Muscle layer of duodenum (tissue), 2 donors: ENCODE results near the gene ITSN1.
A peak's percentile ranks its signal among the peaks of the same experiment; 100 is the strongest.

Experiments used
- H3K27ac ChIP-seq: one replicate; pipeline ENCODE4 v1.7.0; 2013; ENCODE audit warnings: mild to moderate bottlenecking, low read length
- H3K27me3 ChIP-seq: one replicate; pipeline ENCODE4 v1.7.0; 2013; ENCODE audit warnings: low read depth, mild to moderate bottlenecking, control low read depth, low read length
- H3K36me3 ChIP-seq, 2 donors: one replicate each; pipeline ENCODE4 v1.7.0; 2013; ENCODE audit warnings: low read length in 2 of 2, control low read depth in 1 of 2, mild to moderate bottlenecking in 1 of 2; ENCODE audit not compliant: insufficient read depth in 2 of 2, control insufficient read depth in 1 of 2
- H3K4me1 ChIP-seq, 2 donors: one replicate each; pipeline ENCODE4 v1.7.0; 2013; ENCODE audit warnings: low read length in 2 of 2, mild to moderate bottlenecking in 2 of 2, control low read depth in 1 of 2, moderate library complexity in 1 of 2; ENCODE audit not compliant: insufficient read depth in 2 of 2, control insufficient read depth in 1 of 2
- H3K4me3 ChIP-seq, 2 donors: one replicate each; pipeline ENCODE4 v1.7.0; 2013; ENCODE audit warnings: low read length in 2 of 2, low read depth in 1 of 2, mild to moderate bottlenecking in 1 of 2
- H3K9me3 ChIP-seq, 2 donors: one replicate each; pipeline ENCODE4 v1.7.0; 2013; ENCODE audit warnings: low read length in 2 of 2, control low read depth in 1 of 2, mild to moderate bottlenecking in 1 of 2; ENCODE audit not compliant: control insufficient read depth in 1 of 2
- donor health status: healthy.

Gene ITSN1

GRCh38 chr21:33641352-33642026, 812 bp upstream of the ITSN1 start, which contains the start of gene CRYZL1:
Gene CRYZL1, minus strand, starts transcription at chr21:33641741. Its CDS starts 10,190 bp downstream, at chr21:33631551.
- H3K27me3 ChIP-seq: no peaks in the 10 kb centered on the region

GRCh38 chr21:33642896-33643657, 776 bp downstream of the ITSN1 start:
- Histone ChIP-seq H3K27me3 (no peaks in the 10 kb centered on the region), H3K27ac (peak overlapping the region; percentile 83), H3K4me1 (peaks cover 6 to 11% of the 10 kb centered on the region in 2 donors), H3K9me3 (no peaks in the 10 kb centered on the region), H3K4me3 (peak overlapping the region; percentile 79 to 93), H3K36me3 (no peaks in the 10 kb centered on the region)

More at GRCh38 chr21:33641352-33642026, 812 bp upstream of the ITSN1 start, which contains the start of gene CRYZL1:
- peak within 1 kb of the TSS; percentile 96 for H3K27ac ChIP-seq
- H3K36me3 ChIP-seq: no peaks in the 10 kb centered on the region
- H3K4me3 ChIP-seq: peak within 1 kb of the TSS; percentile 93 to 100
- H3K4me1 ChIP-seq: peaks cover 6 to 11% of the 10 kb centered on the region in 2 donors
- H3K9me3 ChIP-seq: no peaks in the 10 kb centered on the region

- H3K4me3 ChIP-seq: peak overlapping the region; percentile 79 to 93
- peak overlapping the region; percentile 83 for H3K27ac ChIP-seq
- peaks cover 6 to 11% of the 10 kb centered on the region in 2 donors for H3K4me1 ChIP-seq
- no peaks in the 10 kb centered on the region for H3K27me3 ChIP-seq
- no peaks in the 10 kb centered on the region for H3K9me3 ChIP-seq
- no peaks in the 10 kb centered on the region for H3K36me3 ChIP-seq
These were observed 1.5 kb downstream of the ITSN1 start for GRCh38 chr21:33643658-33644311.

GRCh38 chr21:33644383-33645074, 2.2 kb downstream of the ITSN1 start:
- Histone ChIP-seq H3K36me3 (no peaks in the 10 kb centered on the region), H3K4me1 (peaks cover 6 to 14% of the 10 kb centered on the region in 2 donors), H3K27me3 (no peaks in the 10 kb centered on the region), H3K9me3 (no peaks in the 10 kb centered on the region), H3K27ac (peak overlapping the region; percentile 83), H3K4me3 (peak overlapping the region; percentile 79 to 93)

GRCh38 chr21:33645730-33646129, 3.4 kb downstream of the ITSN1 start:
- H3K4me3 ChIP-seq: no peak overlapping the region
- no peaks in the 10 kb centered on the region for H3K27me3 ChIP-seq
- peaks cover 4 to 8% of the 10 kb centered on the region in 2 donors for H3K4me1 ChIP-seq
- peak overlapping the region; percentile 21 for H3K27ac ChIP-seq
- H3K9me3 ChIP-seq: no peaks in the 10 kb centered on the region
- H3K36me3 ChIP-seq: no peaks in the 10 kb centered on the region

GRCh38 chr21:33647587-33647986, 5.3 kb downstream of the ITSN1 start:
- Histone ChIP-seq H3K27me3 (no peaks in the 10 kb centered on the region), H3K36me3 (no peaks in the 10 kb centered on the region), H3K27ac (no peak overlapping the region), H3K4me1 (peaks cover 4 to 8% of the 10 kb centered on the region in 2 donors), H3K4me3 (no peak overlapping the region), H3K9me3 (no peaks in the 10 kb centered on the region)

GRCh38 chr21:33648555-33648954, 6.3 kb downstream of the ITSN1 start:
- no peaks in the 10 kb centered on the region for H3K9me3 ChIP-seq
- H3K27ac ChIP-seq: no peak overlapping the region
- H3K36me3 ChIP-seq: no peaks in the 10 kb centered on the region
- H3K4me3 ChIP-seq: no peak overlapping the region
- H3K4me1 ChIP-seq: peaks cover 4 to 8% of the 10 kb centered on the region in 2 donors
- no peaks in the 10 kb centered on the region for H3K27me3 ChIP-seq

GRCh38 chr21:33650230-33650629, 7.9 kb downstream of the ITSN1 start:
- no peak overlapping the region for H3K27ac ChIP-seq
- no peaks in the 10 kb centered on the region for H3K27me3 ChIP-seq
- peaks cover 4% of the 10 kb centered on the region in 2 donors for H3K4me1 ChIP-seq
- H3K4me3 ChIP-seq: no peak overlapping the region
- H3K36me3 ChIP-seq: no peaks in the 10 kb centered on the region
- H3K9me3 ChIP-seq: no peaks in the 10 kb centered on the region

GRCh38 chr21:33650929-33651509, 8.7 kb downstream of the ITSN1 start:
- no peaks in the 10 kb centered on the region for H3K9me3 ChIP-seq
- no peaks in the 10 kb centered on the region for H3K36me3 ChIP-seq
- H3K4me1 ChIP-seq: peaks cover 7 to 12% of the 10 kb centered on the region in 2 donors
- no peaks in the 10 kb centered on the region for H3K27me3 ChIP-seq
- no peak overlapping the region for H3K4me3 ChIP-seq
- H3K27ac ChIP-seq: no peak overlapping the region

- Histone ChIP-seq H3K27me3 (no peaks in the 10 kb centered on the region), H3K9me3 (no peaks in the 10 kb centered on the region), H3K4me1 (peaks cover 8 to 14% of the 10 kb centered on the region in 2 donors), H3K36me3 (no peaks in the 10 kb centered on the region), H3K4me3 (no peak overlapping the region), H3K27ac (no peak overlapping the region)
These were observed 9.8 kb downstream of the ITSN1 start for GRCh38 chr21:33651965-33652680.
